ENCODE data around the gene CES4A. TPM values are rescaled to one million over a fixed set of nuclear protein-coding genes. Genes with fewer than 3 reads are reported as not detected.

The CES4A gene
- total RNA-seq, 2 experiments from 2014 or later: 14.9 to 16.0 TPM

- peaks cover 26% of the 10 kb centered on the region for H3K4me1 ChIP-seq (ENCODE audit: insufficient read depth, low read length)
- ChIA-PET CTCF (interaction anchor here (1.0 to 2.2 kb wide), 9 partner anchors 18 to 172 kb away, joined by 3 to 13 read pairs (median 4); no protein-coding TSS in a partner anchor), POLR2A (interaction anchor here (0.6 to 3.0 kb wide), 18 partner anchors 9 to 860 kb away, joined by 3 to 34 read pairs (median 3); partner anchors contain the start of genes CBFB, FBXL8, NAE1 and TRADD)
- no peaks in the 10 kb centered on the region for H3K36me3 ChIP-seq (ENCODE audit: insufficient read depth, low read length)
- ATAC-seq (ENCODE audit: poor library complexity) (no peak), DNase-seq (no peak)
- Mint-ChIP-seq H3K27me3 (no peaks in the 10 kb centered on the region), H3K4me3 (peak overlapping the region; percentile 62), H3K9me3 (no peaks in the 10 kb centered on the region), H3K36me3 (ENCODE audit: low read depth) (no peaks in the 10 kb centered on the region), H3K27ac (no peak overlapping the region), H3K4me1 (ENCODE audit: low read depth) (no peaks in the 10 kb centered on the region)
- TF ChIP-seq CTCF (IDR thresholded peaks at IDR 0.05): no peak
- H3K27ac ChIP-seq (ENCODE audit: low read depth in 1 of 2, low read length in 2 of 2): no peak overlapping the region
- intact Hi-C loops (cut with DNase I, micrococcal nuclease): loop anchor here in 1 of 2 experiments (10.0 kb wide), 1 partner anchor 171 kb away; the partner anchor contains the start of gene MATCAP1
- H3K9me3 ChIP-seq (ENCODE audit: control insufficient read depth in 1 of 2, insufficient read depth in 1 of 2, low read length in 2 of 2): no peaks in the 10 kb centered on the region
- H3K4me3 ChIP-seq (ENCODE audit: low read length): peak overlapping the region; percentile 51
- H3K27me3 ChIP-seq (ENCODE audit: control insufficient read depth in 1 of 2, insufficient read depth in 2 of 2, low read length in 2 of 2): peaks cover 0 to 2% of the 10 kb centered on the region in 2 experiments
Observed at GRCh38 chr16:67013233-67013822, 24.9 kb downstream of the CES4A start.

GRCh38 chr16:67013823-67014633 lies 25.6 kb downstream of the CES4A start:
- Mint-ChIP-seq H3K4me1 (ENCODE audit: low read depth) (no peaks in the 10 kb centered on the region), H3K9me3 (no peaks in the 10 kb centered on the region), H3K36me3 (ENCODE audit: low read depth) (no peaks in the 10 kb centered on the region), H3K27me3 (no peaks in the 10 kb centered on the region), H3K27ac (no peak overlapping the region), H3K4me3 (peak overlapping the region; percentile 87)
- Histone ChIP-seq H3K4me3 (ENCODE audit: low read length) (peak overlapping the region; percentile 51), H3K27ac (ENCODE audit: low read depth in 1 of 2, low read length in 2 of 2) (no peak overlapping the region), H3K27me3 (ENCODE audit: control insufficient read depth in 1 of 2, insufficient read depth in 2 of 2, low read length in 2 of 2) (peaks cover 0 to 2% of the 10 kb centered on the region in 2 experiments), H3K36me3 (ENCODE audit: insufficient read depth, low read length) (no peaks in the 10 kb centered on the region), H3K4me1 (ENCODE audit: insufficient read depth, low read length) (peaks cover 26% of the 10 kb centered on the region), H3K9me3 (ENCODE audit: control insufficient read depth in 1 of 2, insufficient read depth in 1 of 2, low read length in 2 of 2) (no peaks in the 10 kb centered on the region)
- ATAC-seq (ENCODE audit: poor library complexity) (peak; percentile 55), DNase-seq (peak; percentile 31 to 85 (median 63))
- no peak for TF ChIP-seq CTCF (IDR thresholded peaks at IDR 0.05)
- ChIA-PET POLR2A (interaction anchor here (0.6 to 3.0 kb wide), 17 partner anchors 9 to 859 kb away, joined by 3 to 34 read pairs (median 3); partner anchors contain the start of genes CBFB, FBXL8, NAE1 and TRADD), CTCF (interaction anchor here (1.0 to 2.2 kb wide), 8 partner anchors 17 to 171 kb away, joined by 3 to 13 read pairs (median 4); no protein-coding TSS in a partner anchor)
- intact Hi-C loops (cut with DNase I, micrococcal nuclease): loop anchor here in 1 of 2 experiments (10.0 kb wide), 1 partner anchor 171 kb away; the partner anchor contains the start of gene MATCAP1

DNA sequence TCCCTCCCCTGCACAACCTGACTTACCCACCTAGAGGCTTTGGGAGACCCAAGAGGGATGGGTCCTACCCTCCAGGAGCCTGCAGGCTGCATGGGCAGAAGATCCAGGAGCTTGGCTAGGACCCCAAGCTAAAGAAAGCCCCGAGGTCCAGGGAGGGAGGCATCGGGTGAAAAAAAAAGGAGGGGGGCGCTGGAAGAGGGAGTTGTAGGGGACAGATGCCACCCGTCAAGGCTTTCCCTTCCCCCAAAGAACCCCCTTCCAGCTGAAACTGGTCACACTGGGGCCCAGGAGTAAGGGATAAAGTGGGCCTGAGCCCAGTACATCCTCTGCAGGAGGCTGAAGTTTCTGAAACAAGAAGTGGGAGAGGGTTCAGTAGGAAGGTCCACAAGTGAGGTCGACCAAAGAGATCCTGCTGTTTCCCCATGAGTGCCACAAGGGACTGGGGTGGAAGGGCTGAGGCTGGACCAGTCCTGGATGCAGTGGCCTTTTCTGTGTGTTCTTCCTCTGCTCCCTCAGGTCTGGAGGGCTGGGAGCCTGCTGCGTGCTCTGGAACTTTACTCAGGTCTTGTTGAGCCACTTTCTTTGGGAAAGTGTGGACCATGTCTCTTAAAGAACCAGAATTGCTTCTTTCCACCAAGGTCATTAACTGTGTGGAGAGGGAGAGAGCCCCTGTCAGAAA lies 26.4 kb downstream of the CES4A start:
- H3K9me3 Mint-ChIP-seq: no peaks in the 10 kb centered on the region
- peak overlapping the region; percentile 87 for H3K4me3 Mint-ChIP-seq
- no peaks in the 10 kb centered on the region for H3K4me1 Mint-ChIP-seq (ENCODE audit: low read depth)
- H3K9me3 ChIP-seq (ENCODE audit: control insufficient read depth in 1 of 2, insufficient read depth in 1 of 2, low read length in 2 of 2): no peaks in the 10 kb centered on the region
- no peak for DNase-seq
- H3K4me1 ChIP-seq (ENCODE audit: insufficient read depth, low read length): peaks cover 26% of the 10 kb centered on the region
- H3K36me3 ChIP-seq (ENCODE audit: insufficient read depth, low read length): no peaks in the 10 kb centered on the region
- POLR2A ChIA-PET: interaction anchor here (0.6 to 3.0 kb wide), 8 partner anchors 12 to 524 kb away, joined by 3 to 34 read pairs (median 4); partner anchors contain the start of gene CBFB
- CTCF ChIA-PET: interaction anchor here (1.0 to 2.2 kb wide), 7 partner anchors 17 to 170 kb away, joined by 3 to 13 read pairs (median 4); no protein-coding TSS in a partner anchor
- no peak overlapping the region for H3K27ac ChIP-seq (ENCODE audit: low read depth in 1 of 2, low read length in 2 of 2)
- no peak overlapping the region for H3K27ac Mint-ChIP-seq
- no peak for TF ChIP-seq CTCF (IDR thresholded peaks at IDR 0.05)
- no peak for ATAC-seq (ENCODE audit: poor library complexity)
- no peaks in the 10 kb centered on the region for H3K27me3 Mint-ChIP-seq
- intact Hi-C loops (cut with DNase I, micrococcal nuclease): loop anchor here (5.0 to 10.0 kb wide), 2 partner anchors 170 to 173 kb away; partner anchors contain the start of gene MATCAP1 (in 1 of the 2)
- H3K4me3 ChIP-seq (ENCODE audit: low read length): peak overlapping the region; percentile 42
- H3K27me3 ChIP-seq (ENCODE audit: control insufficient read depth in 1 of 2, insufficient read depth in 2 of 2, low read length in 2 of 2): peaks cover 0 to 2% of the 10 kb centered on the region in 2 experiments
- H3K36me3 Mint-ChIP-seq (ENCODE audit: low read depth): no peaks in the 10 kb centered on the region
